K562 (cell line): ENCODE measurements around the gene PDLIM7.

Experiments
- KDM2B ChIP-seq: fragments of 250-450 bp; sonication (Bioruptor Pico); IDR thresholded peaks from 2 replicates; pipeline ENCODE4 v1.8.0; 2021; ENCODE audit warnings: mild to moderate bottlenecking, moderate library complexity
- KDM4B ChIP-seq, 2 experiments: fragments of 450-650 bp in 1 of 2; sonication (generic) in 1 of 2; IDR thresholded peaks; 2 replicates each; pipeline ENCODE4 v1.6.1; 2016 to 2017; ENCODE audit warnings: borderline replicate concordance in 2 of 2, antibody characterized with exemption in 1 of 2, low read depth in 1 of 2, mild to moderate bottlenecking in 1 of 2
- KLF10 ChIP-seq: fragments of 250-450 bp; sonication (Bioruptor Pico); IDR thresholded peaks from 2 replicates; pipeline ENCODE4 v1.6.1; 2021; ENCODE audit warnings: matching md5 sums
- NFIC ChIP-seq: fragments of 450-650 bp; IDR thresholded peaks from 2 replicates; pipeline ENCODE4 v1.6.1; 2017; ENCODE audit warnings: mild to moderate bottlenecking, inconsistent platforms
- SIX5 ChIP-seq, 2 experiments: IDR thresholded peaks; 2 replicates each; pipeline ENCODE4 v1.6.1; 2011; ENCODE audit warnings: low read length in 2 of 2, borderline replicate concordance in 1 of 2, low read depth in 1 of 2, mild to moderate bottlenecking in 1 of 2, moderate library complexity in 1 of 2; ENCODE audit not compliant: insufficient read depth in 1 of 2
- TF ChIP-seq, protein P1 (sequence below), 2 experiments: IDR thresholded peaks; 2 replicates each; pipeline ENCODE4 v1.6.1; 2011; ENCODE audit warnings: borderline replicate concordance in 1 of 2, control low read depth in 1 of 2, low read depth in 1 of 2, low read length in 1 of 2, mild to moderate bottlenecking in 1 of 2, mixed read lengths in 1 of 2, moderate library complexity in 1 of 2; ENCODE audit not compliant: insufficient read depth in 1 of 2, insufficient read length in 1 of 2, poor library complexity in 1 of 2, severe bottlenecking in 1 of 2; ENCODE audit errors: extremely low read depth in 1 of 2

DNA sequence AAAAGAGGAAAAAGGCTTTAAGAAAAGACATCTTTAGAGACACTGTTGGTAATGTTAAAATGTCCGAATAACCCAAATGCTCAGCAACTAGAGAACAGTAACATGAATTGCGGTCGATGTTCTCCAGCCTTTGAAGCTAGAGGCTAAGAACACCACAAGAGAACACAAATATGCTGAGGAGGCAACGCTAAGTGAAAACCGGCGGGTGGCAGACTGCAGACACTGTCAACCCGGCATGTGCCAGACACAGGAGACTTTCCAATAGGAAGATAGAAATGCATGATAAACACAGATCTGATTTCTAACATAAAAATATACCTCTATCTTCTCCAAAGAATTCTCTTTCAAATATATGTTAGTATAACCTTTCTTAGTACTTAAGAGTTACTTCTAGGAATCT is 37.7 kb upstream of the PDLIM7 start:
- no peak for TF ChIP-seq KDM2B
- TF ChIP-seq, protein P1, sequence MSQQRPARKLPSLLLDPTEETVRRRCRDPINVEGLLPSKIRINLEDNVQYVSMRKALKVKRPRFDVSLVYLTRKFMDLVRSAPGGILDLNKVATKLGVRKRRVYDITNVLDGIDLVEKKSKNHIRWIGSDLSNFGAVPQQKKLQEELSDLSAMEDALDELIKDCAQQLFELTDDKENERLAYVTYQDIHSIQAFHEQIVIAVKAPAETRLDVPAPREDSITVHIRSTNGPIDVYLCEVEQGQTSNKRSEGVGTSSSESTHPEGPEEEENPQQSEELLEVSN (IDR thresholded peaks at IDR 0.05; ENCODE audit: borderline replicate concordance in 1 of 2, extremely low read depth in 1 of 2, insufficient read depth in 1 of 2, insufficient read length in 1 of 2, low read depth in 1 of 2, low read length in 1 of 2, poor library complexity in 1 of 2, severe bottlenecking in 1 of 2) = no peak
- no peak for TF ChIP-seq NFIC
- TF ChIP-seq SIX5 (IDR thresholded peaks at IDR 0.05; ENCODE audit: borderline replicate concordance in 1 of 2, insufficient read depth in 1 of 2, low read depth in 1 of 2, low read length in 2 of 2) = no peak
- no peak for TF ChIP-seq KDM4B (IDR thresholded peaks at IDR 0.05; ENCODE audit: borderline replicate concordance in 2 of 2, low read depth in 1 of 2)
- no peak for TF ChIP-seq KLF10
